Nephron (organoid): ENCODE data around the gene TAF13.
"Not testable (repeated sequence)": the region's sequence is repeated elsewhere in the genome, so short reads cannot be mapped to it uniquely, and the experiment has no call there.

Experiments used
- H3K27ac Mint-ChIP-seq, 3 experiments: 2 replicates each; pipeline ENCODE4 v1.8.0; 2020; ENCODE audit warnings: mixed read lengths in 3 of 3, mild to moderate bottlenecking in 2 of 3, moderate library complexity in 1 of 3
- H3K27me3 Mint-ChIP-seq: 2 replicates; pipeline ENCODE4 v1.8.0; 2021; ENCODE audit warnings: low read depth, mild to moderate bottlenecking, moderate library complexity, mixed read lengths
- H3K36me3 Mint-ChIP-seq: 2 replicates; pipeline ENCODE4 v1.8.0; 2020; ENCODE audit warnings: low read depth, mixed read lengths
- H3K4me1 Mint-ChIP-seq: 2 replicates; pipeline ENCODE4 v1.8.0; 2020; ENCODE audit warnings: mixed read lengths
- H3K4me3 Mint-ChIP-seq, 3 experiments: 2 replicates each; pipeline ENCODE4 v1.8.0; 2020; ENCODE audit warnings: mild to moderate bottlenecking in 3 of 3, mixed read lengths in 3 of 3, moderate library complexity in 2 of 3
- H3K9me3 Mint-ChIP-seq: 2 replicates; pipeline ENCODE4 v1.8.0; 2020; ENCODE audit warnings: mixed read lengths
- TF ChIP-seq, protein P1 (sequence below), 3 experiments: fragments of 200-600 bp; sonication (generic); IDR thresholded peaks; one replicate each; pipeline ENCODE4 v1.5.0; 2021; ENCODE audit warnings: antibody characterized with exemption in 3 of 3; ENCODE audit not compliant: unreplicated experiment in 3 of 3

Gene TAF13

DNA sequence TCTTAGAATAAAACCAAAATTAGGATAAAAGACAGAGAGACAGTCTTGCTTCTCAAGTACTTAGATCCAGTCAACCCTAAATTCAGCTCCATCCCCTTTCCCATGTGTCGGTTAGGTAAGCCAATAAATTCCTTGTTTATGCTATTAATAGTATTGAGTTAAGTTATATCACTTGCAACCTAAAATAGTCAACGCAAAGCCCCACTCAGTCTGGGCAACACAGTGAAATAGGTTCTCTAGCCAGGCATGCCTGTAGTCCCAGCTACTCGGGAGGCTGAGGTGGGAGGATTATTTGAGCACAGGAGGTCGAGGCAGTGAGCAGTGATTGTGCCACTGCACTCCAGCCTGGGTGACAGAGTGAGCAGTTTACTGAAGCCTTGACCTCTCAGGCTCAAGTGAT lies 14.6 kb downstream of the TAF13 start:
- Mint-ChIP-seq H3K27me3 (no peaks in the 10 kb centered on the region), H3K4me3 (no peak overlapping the region), H3K4me1 (no peaks in the 10 kb centered on the region), H3K27ac (no peak overlapping the region), H3K36me3 (peaks cover 12% of the 10 kb centered on the region), H3K9me3 (no peaks in the 10 kb centered on the region)
- TF ChIP-seq, protein P1, sequence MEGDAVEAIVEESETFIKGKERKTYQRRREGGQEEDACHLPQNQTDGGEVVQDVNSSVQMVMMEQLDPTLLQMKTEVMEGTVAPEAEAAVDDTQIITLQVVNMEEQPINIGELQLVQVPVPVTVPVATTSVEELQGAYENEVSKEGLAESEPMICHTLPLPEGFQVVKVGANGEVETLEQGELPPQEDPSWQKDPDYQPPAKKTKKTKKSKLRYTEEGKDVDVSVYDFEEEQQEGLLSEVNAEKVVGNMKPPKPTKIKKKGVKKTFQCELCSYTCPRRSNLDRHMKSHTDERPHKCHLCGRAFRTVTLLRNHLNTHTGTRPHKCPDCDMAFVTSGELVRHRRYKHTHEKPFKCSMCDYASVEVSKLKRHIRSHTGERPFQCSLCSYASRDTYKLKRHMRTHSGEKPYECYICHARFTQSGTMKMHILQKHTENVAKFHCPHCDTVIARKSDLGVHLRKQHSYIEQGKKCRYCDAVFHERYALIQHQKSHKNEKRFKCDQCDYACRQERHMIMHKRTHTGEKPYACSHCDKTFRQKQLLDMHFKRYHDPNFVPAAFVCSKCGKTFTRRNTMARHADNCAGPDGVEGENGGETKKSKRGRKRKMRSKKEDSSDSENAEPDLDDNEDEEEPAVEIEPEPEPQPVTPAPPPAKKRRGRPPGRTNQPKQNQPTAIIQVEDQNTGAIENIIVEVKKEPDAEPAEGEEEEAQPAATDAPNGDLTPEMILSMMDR (IDR thresholded peaks at IDR 0.05; ENCODE audit: unreplicated experiment in 3 of 3) = no peak

DNA sequence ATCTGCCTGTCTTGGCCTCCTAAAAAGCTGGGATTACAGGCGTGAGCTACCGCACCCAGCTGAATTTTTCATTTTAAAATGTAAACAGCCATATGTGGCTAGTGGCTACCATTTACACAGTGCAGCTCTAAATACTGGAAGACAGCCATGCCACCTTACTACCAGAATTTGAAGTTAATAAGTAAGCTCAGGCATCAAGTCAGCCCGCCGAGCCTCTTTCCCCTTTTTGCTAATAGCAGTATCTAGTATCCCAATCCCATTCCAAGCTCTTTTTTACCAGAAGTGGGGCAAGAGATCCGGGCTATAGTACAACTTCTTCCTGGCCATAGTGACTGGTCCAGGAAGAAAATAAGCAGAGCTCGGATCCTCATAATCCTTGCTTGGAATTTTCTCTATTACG lies 15.1 kb downstream of the TAF13 start:
- Mint-ChIP-seq H3K9me3 (no peaks in the 10 kb centered on the region), H3K4me1 (no peaks in the 10 kb centered on the region), H3K27ac (no peak overlapping the region), H3K36me3 (peaks cover 12% of the 10 kb centered on the region), H3K4me3 (no peak overlapping the region), H3K27me3 (no peaks in the 10 kb centered on the region)
- TF ChIP-seq, protein P1 (IDR thresholded peaks at IDR 0.05; ENCODE audit: unreplicated experiment in 3 of 3) = no peak

DNA sequence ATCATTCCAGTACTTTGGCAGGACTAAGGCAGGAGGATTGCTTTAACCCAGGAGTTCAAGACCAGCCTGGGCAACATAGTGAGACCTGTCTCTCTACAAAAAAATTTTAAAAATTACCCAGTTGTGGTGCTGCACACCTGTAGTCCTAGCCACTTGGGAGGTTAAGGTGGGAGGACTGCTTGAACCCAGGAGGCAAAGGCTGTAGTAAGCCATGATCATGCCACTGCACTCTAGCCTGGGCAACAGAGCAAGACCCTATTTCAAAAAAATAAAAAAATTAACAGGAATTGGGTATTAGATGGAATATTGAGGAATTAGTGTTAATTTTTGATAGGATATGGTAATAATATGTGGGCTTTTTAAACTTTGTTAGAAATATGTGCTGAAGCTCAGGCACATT lies 16.8 kb downstream of the TAF13 start:
- H3K4me3 Mint-ChIP-seq = no peak overlapping the region
- H3K36me3 Mint-ChIP-seq = no peaks in the 10 kb centered on the region
- TF ChIP-seq, protein P1 (IDR thresholded peaks at IDR 0.05; ENCODE audit: unreplicated experiment in 3 of 3) = no peak
- H3K9me3 Mint-ChIP-seq = no peaks in the 10 kb centered on the region
- H3K27me3 Mint-ChIP-seq = no peaks in the 10 kb centered on the region
- no peaks in the 10 kb centered on the region for H3K4me1 Mint-ChIP-seq
- no peak overlapping the region for H3K27ac Mint-ChIP-seq

DNA sequence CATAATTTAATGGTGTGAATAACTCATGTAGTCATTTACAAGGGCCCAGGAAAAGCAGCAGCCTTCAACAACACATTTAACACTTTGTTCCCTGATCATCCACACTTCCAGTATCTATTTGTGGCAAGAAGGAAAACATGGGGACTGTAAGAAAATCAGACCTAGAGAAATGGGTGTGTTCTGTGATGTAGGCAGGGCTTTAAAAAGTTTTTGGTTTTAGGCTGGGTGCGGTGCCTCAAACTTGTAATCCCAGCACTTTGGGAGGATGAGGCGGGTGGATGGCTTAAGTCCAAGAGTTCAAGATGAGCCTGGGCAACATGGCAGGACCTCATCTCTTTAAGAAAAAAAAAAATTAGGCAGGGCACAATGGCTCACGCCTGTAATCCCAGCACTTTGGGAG lies 19.7 kb downstream of the TAF13 start:
- H3K4me1 Mint-ChIP-seq = no peaks in the 10 kb centered on the region
- no peak overlapping the region for H3K27ac Mint-ChIP-seq
- no peak overlapping the region for H3K4me3 Mint-ChIP-seq
- H3K9me3 Mint-ChIP-seq = no peaks in the 10 kb centered on the region
- no peaks in the 10 kb centered on the region for H3K27me3 Mint-ChIP-seq
- TF ChIP-seq, protein P1 (IDR thresholded peaks at IDR 0.05; ENCODE audit: unreplicated experiment in 3 of 3) = no peak
- no peaks in the 10 kb centered on the region for H3K36me3 Mint-ChIP-seq

DNA sequence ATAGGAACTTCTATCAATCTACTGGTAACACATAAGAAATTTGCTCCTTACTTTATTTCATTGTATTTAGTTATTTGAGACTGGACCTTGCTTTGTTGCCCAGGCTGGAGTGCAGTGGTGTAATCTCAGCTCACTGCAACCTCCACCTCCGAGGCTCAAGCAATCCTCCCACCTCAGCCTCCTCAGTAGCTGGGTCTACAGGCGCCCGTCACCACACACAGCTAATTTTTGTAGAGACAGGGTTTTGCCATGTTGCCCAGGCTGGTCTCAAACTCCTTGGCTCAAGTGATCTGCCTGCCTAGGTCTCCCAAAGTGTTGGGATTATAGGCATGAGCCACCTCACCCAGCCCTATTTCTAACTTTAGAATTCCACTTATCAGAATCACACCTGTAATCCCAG lies 23.7 kb downstream of the TAF13 start:
- not testable (repeated sequence) for H3K4me3 Mint-ChIP-seq

DNA sequence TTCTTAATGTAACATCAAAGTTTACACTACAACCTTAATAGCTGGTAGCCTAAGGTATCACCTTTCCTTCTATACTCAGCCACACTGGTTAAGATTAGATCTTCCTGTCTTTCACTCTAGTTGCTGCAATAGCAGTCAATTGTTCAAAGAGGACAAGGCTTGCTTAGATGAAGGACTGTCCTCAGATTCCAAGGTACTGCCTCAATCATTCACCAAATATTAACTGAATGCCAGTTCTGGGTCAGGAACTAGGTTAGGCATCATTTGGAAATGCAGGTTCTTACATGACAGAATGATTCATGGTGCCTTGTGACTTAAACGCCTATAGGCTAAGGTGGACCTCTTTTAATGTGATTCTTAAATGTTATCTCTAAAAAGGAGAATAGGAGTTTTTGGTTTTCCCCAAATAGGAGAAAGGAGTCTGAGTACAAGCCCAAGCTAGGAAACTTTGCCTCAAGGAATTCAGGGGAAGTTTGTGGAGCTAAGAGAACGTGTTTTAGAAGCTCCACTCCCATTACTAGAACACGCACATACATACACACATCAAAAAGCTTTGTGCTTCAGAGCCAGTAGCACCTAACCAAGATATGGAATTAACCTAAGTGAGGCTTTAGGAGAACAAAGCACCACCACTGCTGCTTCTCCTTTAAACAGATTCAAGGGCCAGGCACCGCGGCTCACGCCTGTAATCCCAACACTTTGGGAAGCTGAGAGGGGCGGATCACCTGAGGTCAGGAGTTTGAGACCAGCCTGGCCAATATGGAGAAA lies 25.4 kb downstream of the TAF13 start:
- Mint-ChIP-seq H3K4me1 (no peaks in the 10 kb centered on the region), H3K27me3 (peaks cover 11% of the 10 kb centered on the region), H3K27ac (peak overlapping the region; percentile 16 to 82 (median 72)), H3K36me3 (no peaks in the 10 kb centered on the region), H3K9me3 (no peaks in the 10 kb centered on the region), H3K4me3 (no peak overlapping the region)
- TF ChIP-seq, protein P1 (IDR thresholded peaks at IDR 0.05; ENCODE audit: unreplicated experiment in 3 of 3) = no peak

More for the DNA sequence above, 23.7 kb downstream of the TAF13 start:
- not testable (repeated sequence) for H3K4me1 Mint-ChIP-seq, H3K27ac Mint-ChIP-seq, H3K9me3 Mint-ChIP-seq, H3K27me3 Mint-ChIP-seq, H3K36me3 Mint-ChIP-seq
